HG03060 (cell line): ENCODE measurements around the gene RAB15.

ENCODE experiments used
- ATAC-seq: cut with Tn5 transposase; IDR thresholded peaks from one replicate; pipeline ENCODE4 v1.9.1; 2021; ENCODE audit warnings: low read depth, moderate number of reproducible peaks; ENCODE audit not compliant: unreplicated experiment

Gene RAB15

GRCh38 chr14:64939817-64940190, 32.3 kb downstream of the RAB15 start:
- ATAC-seq = no peak

- ATAC-seq = no peak
Measured at GRCh38 chr14:64938972-64939816, 32.9 kb downstream of the RAB15 start.

- ATAC-seq = no peak
Measured at GRCh38 chr14:64937821-64938193, 34.3 kb downstream of the RAB15 start.

GRCh38 chr14:64937171-64937820, 34.8 kb downstream of the RAB15 start:
- ATAC-seq = no peak

- no peak for ATAC-seq
Measured at GRCh38 chr14:64935508-64935907, 36.6 kb downstream of the RAB15 start.

GRCh38 chr14:64934338-64934929, 37.7 kb downstream of the RAB15 start:
- no peak for ATAC-seq

GRCh38 chr14:64932231-64932630, 39.9 kb downstream of the RAB15 start:
- ATAC-seq = no peak

GRCh38 chr14:64931123-64931522, 41.0 kb downstream of the RAB15 start:
- ATAC-seq = no peak

GRCh38 chr14:64930085-64930843, 41.9 kb downstream of the RAB15 start:
- ATAC-seq = no peak

- ATAC-seq = no peak
Measured at GRCh38 chr14:64929014-64929359, 43.1 kb downstream of the RAB15 start.

- ATAC-seq = peak; percentile 78
Measured at GRCh38 chr14:64928239-64929013, 43.7 kb downstream of the RAB15 start.

GRCh38 chr14:64927031-64927430, 45.1 kb downstream of the RAB15 start:
- no peak for ATAC-seq

GRCh38 chr14:64926398-64926995, 45.6 kb downstream of the RAB15 start:
- ATAC-seq = no peak

GRCh38 chr14:64923015-64923414, 49.1 kb downstream of the RAB15 start:
- no peak for ATAC-seq

- ATAC-seq = no peak
Measured at GRCh38 chr14:64920465-64920864, 51.7 kb downstream of the RAB15 start.

GRCh38 chr14:64919618-64920017, 52.5 kb downstream of the RAB15 start:
- no peak for ATAC-seq

- no peak for ATAC-seq
Measured at GRCh38 chr14:64919215-64919614, 52.9 kb downstream of the RAB15 start.

- no peak for ATAC-seq
Measured at GRCh38 chr14:64918216-64918615, 53.9 kb downstream of the RAB15 start.

GRCh38 chr14:64915797-64916196, 56.3 kb downstream of the RAB15 start:
- no peak for ATAC-seq

GRCh38 chr14:64915029-64915424, 57.1 kb downstream of the RAB15 start:
- ATAC-seq = no peak
